Prostate gland (tissue), 2 donors: Measurements from ENCODE around the gene DPPA2. TPM values are rescaled to one million over a fixed set of nuclear protein-coding genes. Genes with fewer than 3 reads are reported as not detected.

Experiments used
- DNase-seq: peaks from one replicate; pipeline ENCODE4 v3.0.0-alpha.2; 2019; ENCODE audit warnings: low spot score
- H3K27ac ChIP-seq, 2 donors: fragments of 200-600 bp; sonication (generic); 2 replicates each; pipeline ENCODE4 v1.5.1; 2017 to 2019
- H3K27me3 ChIP-seq: fragments of 200-600 bp; sonication (generic); replicated peaks from 2 replicates; pipeline ENCODE4 v1.5.1; 2019; ENCODE audit not compliant: insufficient read depth
- H3K36me3 ChIP-seq, 2 donors: fragments of 200-600 bp; sonication (generic); 1 replicate in 1 of 2; 2 replicates in 1 of 2; pipeline versions ENCODE4 v1.5.1 to v1.8.1; 2017 to 2019
- H3K4me1 ChIP-seq: fragments of 200-600 bp; sonication (generic); replicated peaks from 2 replicates; pipeline ENCODE4 v1.5.1; 2019
- H3K4me3 ChIP-seq, 2 donors: fragments of 200-600 bp; sonication (generic); 2 replicates each; pipeline ENCODE4 v1.5.1; 2017 to 2019
- H3K9me3 ChIP-seq: fragments of 200-600 bp; sonication (generic); 2 replicates; pipeline ENCODE4 v1.5.1; 2017
- CTCF ChIP-seq, 4 experiments: fragments of 200-600 bp in 2 of 4; fragments of 450-650 bp in 2 of 4; sonication (generic) in 2 of 4; IDR thresholded peaks; 1 replicate in 3 of 4; 2 replicates in 1 of 4; pipeline ENCODE4 v1.5.1; 2016 to 2019; ENCODE audit warnings: antibody characterized with exemption in 4 of 4, mild to moderate bottlenecking in 2 of 4, moderate library complexity in 2 of 4
- POLR2A ChIP-seq: fragments of 450-650 bp; IDR thresholded peaks from one replicate; pipeline ENCODE4 v1.6.1; 2016; ENCODE audit warnings: antibody characterized with exemption, mild to moderate bottlenecking
- POLR2AphosphoS5 ChIP-seq: sonication (generic); formaldehyde crosslinking; IDR thresholded peaks from one replicate; pipeline ENCODE4 v1.6.1; 2017; ENCODE audit warnings: antibody characterized with exemption
- WGBS: methylation state at CpG from one replicate; pipeline ENCODE4 v1.1.5; 2018; 5-methylcytosine and 5-hydroxymethylcytosine counted together
- intact Hi-C: fragments of 100-400 bp; cut with DNase I; formaldehyde crosslinking; loops from one replicate; pipeline ENCODE4 v1.14.2; 2022
- total RNA-seq, 2 donors: library from RNA; depleted of rRNA; stranded (reverse); fragments of >200 nt; gene quantifications; one replicate each; pipeline ENCODE4 v1.1.0, GENCODE V29; 2016

The DPPA2 gene
- total RNA-seq, 2 donors from 2014 or later = 2.1 TPM; not detected in 1

- Histone ChIP-seq H3K9me3 (no peaks in the 10 kb centered on the region), H3K27ac (no peak overlapping the region), H3K27me3 (no peaks in the 10 kb centered on the region), H3K4me3 (no peak overlapping the region), H3K4me1 (no peaks in the 10 kb centered on the region), H3K36me3 (no peaks in the 10 kb centered on the region)
- TF ChIP-seq POLR2AphosphoS5 (no peak), CTCF (IDR thresholded peaks at IDR 0.05) (no peak), POLR2A (no peak)
- no peak for DNase-seq
- 95% methylated on average over 7 of the region's 7 CpGs for WGBS
- intact Hi-C loops = no loop called here
These were observed 45.5 kb downstream of the DPPA2 start for GRCh38 chr3:109270779-109271178.

GRCh38 chr3:109269577-109270275 is 46.6 kb downstream of the DPPA2 start:
- no peak for TF ChIP-seq POLR2A
- TF ChIP-seq POLR2AphosphoS5 = no peak
- no peak for TF ChIP-seq CTCF (IDR thresholded peaks at IDR 0.05)
- Histone ChIP-seq H3K36me3 (no peaks in the 10 kb centered on the region), H3K4me1 (no peaks in the 10 kb centered on the region), H3K4me3 (no peak overlapping the region), H3K27me3 (no peaks in the 10 kb centered on the region), H3K9me3 (no peaks in the 10 kb centered on the region), H3K27ac (no peak overlapping the region)
- no peak for DNase-seq
- intact Hi-C loops = no loop called here
- WGBS = 92% methylated on average over 6 of the region's 6 CpGs

GRCh38 chr3:109268181-109268580 is 48.1 kb downstream of the DPPA2 start:
- intact Hi-C loops = no loop called here
- TF ChIP-seq CTCF (IDR thresholded peaks at IDR 0.05) = no peak
- TF ChIP-seq POLR2AphosphoS5 = no peak
- no peak for TF ChIP-seq POLR2A
- WGBS = 97% methylated on average over 1 of the region's 1 CpG
- no peak overlapping the region for H3K4me3 ChIP-seq
- H3K27ac ChIP-seq = no peak overlapping the region
- no peak for DNase-seq
- H3K27me3 ChIP-seq = no peaks in the 10 kb centered on the region
- no peaks in the 10 kb centered on the region for H3K9me3 ChIP-seq
- no peaks in the 10 kb centered on the region for H3K4me1 ChIP-seq
- H3K36me3 ChIP-seq = no peaks in the 10 kb centered on the region

GRCh38 chr3:109265295-109265694 is 51.0 kb downstream of the DPPA2 start:
- H3K4me1 ChIP-seq = no peaks in the 10 kb centered on the region
- TF ChIP-seq POLR2AphosphoS5 = no peak
- intact Hi-C loops = no loop called here
- no peak overlapping the region for H3K4me3 ChIP-seq
- no peaks in the 10 kb centered on the region for H3K36me3 ChIP-seq
- 29% methylated on average over 2 of the region's 2 CpGs for WGBS
- no peak for DNase-seq
- H3K9me3 ChIP-seq = no peaks in the 10 kb centered on the region
- H3K27ac ChIP-seq = no peak overlapping the region
- H3K27me3 ChIP-seq = no peaks in the 10 kb centered on the region

GRCh38 chr3:109257269-109257668 is 59.0 kb downstream of the DPPA2 start:
- DNase-seq = no peak
- 45% methylated on average over 2 of the region's 2 CpGs for WGBS
- Histone ChIP-seq H3K36me3 (no peaks in the 10 kb centered on the region), H3K27me3 (no peaks in the 10 kb centered on the region), H3K27ac (no peak overlapping the region), H3K4me1 (no peaks in the 10 kb centered on the region), H3K9me3 (no peaks in the 10 kb centered on the region), H3K4me3 (no peak overlapping the region)
- TF ChIP-seq CTCF (IDR thresholded peaks at IDR 0.05) (no peak), POLR2AphosphoS5 (no peak), POLR2A (no peak)
- intact Hi-C loops = no loop called here
